HL-60/S4 treated with retinoic acid at 250 ng/mL for 4 days and 3 days (cell line): Measurements from ENCODE around the gene TUBA4B.
"Not testable (repeated sequence)": the region's sequence is repeated elsewhere in the genome, so short reads cannot be mapped to it uniquely, and the experiment has no call there.

Source experiments
- in situ Hi-C: fragments of 300-500 bp; cut with MboI; formaldehyde crosslinking; loops from 2 replicates; pipeline ENCODE4 v1.7.0; 2022; ENCODE audit warnings: low sequenced_read_pairs

Gene TUBA4B

GRCh38 chr2:219273937-219274336 lies 20.9 kb downstream of the TUBA4B start:
- in situ Hi-C loops: no loop called here

DNA sequence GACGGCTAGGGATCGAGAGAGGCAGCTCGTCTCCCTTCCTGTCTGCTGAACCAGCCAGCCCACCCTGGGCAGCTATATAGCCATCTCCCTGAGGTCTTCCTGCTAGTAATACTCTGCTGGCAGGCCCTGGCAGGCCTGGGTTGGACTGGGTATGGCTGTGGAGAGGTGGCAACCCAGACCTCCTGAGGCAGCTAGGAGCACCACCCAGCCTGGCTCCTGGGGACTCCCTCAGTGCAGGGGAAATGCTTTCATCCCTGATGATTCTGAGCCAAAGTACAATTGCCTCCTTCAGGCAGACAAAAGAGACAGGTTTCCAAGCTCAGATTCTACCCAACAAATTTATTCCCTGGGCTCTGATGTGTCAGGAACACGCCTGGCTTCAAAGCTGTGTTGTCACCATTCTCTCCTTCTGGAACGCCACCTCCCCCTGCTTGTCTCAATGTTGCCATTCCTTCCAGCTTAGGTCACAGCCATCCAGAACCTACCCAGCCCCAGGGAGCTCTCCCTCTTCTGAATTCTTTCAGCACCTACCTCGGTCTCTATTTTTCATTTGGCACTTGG lies 21.4 kb downstream of the TUBA4B start:
- in situ Hi-C loops: no loop called here

DNA sequence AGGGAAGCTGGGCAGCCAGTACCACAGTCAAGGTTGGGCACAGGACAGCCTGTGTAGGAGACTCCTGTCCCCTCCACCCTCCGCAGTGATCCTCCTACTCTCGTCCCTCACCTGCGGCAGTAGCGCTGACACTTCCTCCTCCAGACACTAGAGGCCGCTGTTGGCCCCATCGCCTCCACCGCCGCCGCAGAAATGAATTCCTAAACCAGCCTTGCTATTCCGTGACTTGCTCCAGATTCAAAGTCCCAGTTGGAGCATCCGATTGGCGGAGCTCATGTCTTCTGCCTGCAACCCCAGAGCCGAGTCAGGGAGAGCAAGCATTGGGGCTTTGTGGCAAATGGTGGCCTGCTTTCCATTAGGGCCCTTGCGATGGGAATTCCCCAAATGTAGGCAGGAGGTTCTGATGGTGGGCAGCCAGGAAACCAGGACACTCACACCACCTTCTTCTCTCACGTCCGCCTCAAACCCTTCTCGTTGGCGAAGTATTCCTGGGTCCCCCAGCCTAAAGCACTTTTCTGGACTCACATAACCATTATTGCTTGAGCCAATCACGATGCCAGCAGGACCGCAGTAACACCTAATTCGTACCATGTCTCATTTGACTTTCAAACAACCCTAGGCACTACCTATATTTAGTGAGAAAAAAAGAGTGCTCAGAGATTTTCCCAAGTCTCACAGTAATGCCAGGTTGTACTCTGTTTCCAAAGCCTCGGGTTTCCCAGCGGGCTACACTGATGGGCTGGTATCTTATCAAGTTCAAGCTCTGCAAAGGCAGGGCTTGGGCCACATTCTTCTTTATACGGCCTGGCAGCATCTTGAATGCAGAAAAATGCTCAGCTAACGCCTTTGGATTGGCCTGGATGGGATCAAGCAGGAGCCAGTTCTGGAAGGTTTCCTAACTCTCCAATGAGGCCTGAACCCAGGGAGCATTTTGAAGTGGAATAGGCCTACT lies 24.9 kb downstream of the TUBA4B start:
- in situ Hi-C loops: no loop called here

- in situ Hi-C loops: no loop called here
Observed at GRCh38 chr2:219278655-219279150, 25.7 kb downstream of the TUBA4B start.

DNA sequence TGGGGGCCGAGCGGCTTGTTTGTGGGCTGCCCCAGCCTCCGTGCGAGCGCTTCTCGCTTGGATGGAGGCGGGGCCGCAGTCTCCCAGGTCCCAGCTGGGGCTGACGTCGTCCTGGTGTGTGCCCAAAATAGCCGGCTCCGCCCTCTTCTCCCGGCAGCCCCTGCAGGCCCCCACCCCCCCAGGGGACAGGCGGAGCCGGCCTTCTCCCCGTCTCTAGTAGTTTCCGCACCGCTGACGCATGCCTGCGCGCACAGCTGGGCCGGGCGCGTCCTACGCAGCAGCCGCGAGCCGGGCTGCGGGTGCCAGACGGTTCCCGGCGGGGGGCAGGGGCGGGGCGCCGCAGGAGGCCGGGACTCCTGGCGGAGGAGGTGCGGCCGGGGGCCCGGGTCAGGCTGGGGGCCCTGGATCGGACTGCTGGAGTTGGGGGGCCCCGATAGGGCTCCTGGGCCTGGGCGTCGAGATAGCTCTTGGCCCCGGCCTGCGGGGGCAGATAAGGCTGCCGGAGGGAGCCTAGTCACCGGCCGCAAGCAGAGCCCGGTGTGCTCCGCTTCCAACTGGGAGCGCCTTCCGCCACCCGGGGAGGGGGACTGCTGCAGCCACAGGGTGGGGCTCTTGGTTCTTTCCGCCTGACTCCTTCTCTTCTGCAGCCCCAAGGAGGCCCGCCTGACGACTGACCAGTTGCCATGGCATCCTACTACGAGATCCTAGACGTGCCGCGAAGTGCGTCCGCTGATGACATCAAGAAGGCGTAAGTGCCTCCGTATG lies 26.3 kb downstream of the TUBA4B start, which contains the start of gene DNAJB2:
Gene DNAJB2, plus strand, starts transcription at position 216 of the 765 bp plus-strand sequence. Its CDS starts 468 bp downstream, at position 684.
- in situ Hi-C loops: no loop called here

- in situ Hi-C loops: no loop called here
Observed at GRCh38 chr2:219279916-219280516, 27.0 kb downstream of the TUBA4B start.

DNA sequence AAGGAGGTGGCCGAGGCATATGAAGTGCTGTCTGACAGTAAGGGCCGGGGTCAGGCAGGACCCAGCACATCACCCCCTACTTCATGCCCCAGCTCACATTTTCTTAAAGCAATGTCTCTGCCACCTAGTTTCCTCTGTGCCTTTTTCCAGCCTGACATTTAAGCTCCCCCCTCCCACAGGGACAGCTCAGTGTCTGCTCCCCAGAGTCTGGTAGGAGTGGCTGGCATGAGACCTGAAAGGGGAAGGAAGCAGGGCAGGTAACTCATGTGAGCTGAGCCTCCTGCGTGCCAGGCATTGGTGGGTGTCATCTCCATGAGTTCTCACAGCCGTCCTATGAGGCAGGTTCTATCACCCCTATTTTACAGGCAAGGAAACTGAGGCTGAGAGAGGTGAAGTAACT lies 27.6 kb downstream of the TUBA4B start:
- in situ Hi-C loops: no loop called here

- in situ Hi-C loops: no loop called here
Observed at GRCh38 chr2:219281588-219281987, 28.5 kb downstream of the TUBA4B start.

GRCh38 chr2:219282375-219282774 lies 29.3 kb downstream of the TUBA4B start:
- in situ Hi-C loops: no loop called here

- in situ Hi-C loops: no loop called here
Observed at GRCh38 chr2:219282943-219283581, 30.0 kb downstream of the TUBA4B start.

DNA sequence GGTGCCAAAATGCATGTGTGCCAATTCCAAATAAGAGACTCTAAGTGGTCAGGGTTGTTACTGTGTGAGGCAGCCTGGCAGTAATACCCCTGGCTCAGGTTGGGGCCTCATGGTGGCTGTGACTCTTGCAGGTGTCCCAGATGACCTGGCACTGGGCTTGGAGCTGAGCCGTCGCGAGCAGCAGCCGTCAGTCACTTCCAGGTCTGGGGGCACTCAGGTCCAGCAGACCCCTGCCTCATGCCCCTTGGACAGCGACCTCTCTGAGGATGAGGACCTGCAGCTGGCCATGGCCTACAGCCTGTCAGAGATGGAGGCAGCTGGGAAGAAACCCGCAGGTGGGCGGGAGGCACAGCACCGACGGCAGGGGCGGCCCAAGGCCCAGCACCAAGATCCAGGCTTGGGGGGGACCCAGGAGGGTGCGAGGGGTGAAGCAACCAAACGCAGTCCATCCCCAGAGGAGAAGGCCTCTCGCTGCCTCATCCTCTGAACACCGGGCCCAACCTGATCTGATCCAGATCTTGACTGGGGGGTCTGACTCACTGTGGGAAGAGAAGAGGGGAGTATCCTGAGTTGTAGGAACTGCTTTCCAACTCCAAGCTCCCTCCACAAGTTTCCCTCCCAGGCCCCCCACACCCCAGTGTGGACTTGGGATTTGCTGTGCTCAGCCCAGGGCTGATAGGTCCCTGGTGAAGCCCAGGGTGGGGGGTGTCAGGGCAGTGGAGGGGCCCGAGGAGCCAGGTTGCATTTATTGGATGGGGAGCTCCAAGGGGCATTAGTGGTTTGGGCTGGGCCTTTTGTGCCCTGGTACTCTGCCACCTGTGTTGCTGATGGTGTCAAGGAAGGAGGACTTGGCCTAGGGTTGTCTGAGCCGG lies 31.7 kb downstream of the TUBA4B start:
- in situ Hi-C loops: no loop called here

GRCh38 chr2:219285373-219285735 lies 32.3 kb downstream of the TUBA4B start:
- in situ Hi-C loops: no loop called here

DNA sequence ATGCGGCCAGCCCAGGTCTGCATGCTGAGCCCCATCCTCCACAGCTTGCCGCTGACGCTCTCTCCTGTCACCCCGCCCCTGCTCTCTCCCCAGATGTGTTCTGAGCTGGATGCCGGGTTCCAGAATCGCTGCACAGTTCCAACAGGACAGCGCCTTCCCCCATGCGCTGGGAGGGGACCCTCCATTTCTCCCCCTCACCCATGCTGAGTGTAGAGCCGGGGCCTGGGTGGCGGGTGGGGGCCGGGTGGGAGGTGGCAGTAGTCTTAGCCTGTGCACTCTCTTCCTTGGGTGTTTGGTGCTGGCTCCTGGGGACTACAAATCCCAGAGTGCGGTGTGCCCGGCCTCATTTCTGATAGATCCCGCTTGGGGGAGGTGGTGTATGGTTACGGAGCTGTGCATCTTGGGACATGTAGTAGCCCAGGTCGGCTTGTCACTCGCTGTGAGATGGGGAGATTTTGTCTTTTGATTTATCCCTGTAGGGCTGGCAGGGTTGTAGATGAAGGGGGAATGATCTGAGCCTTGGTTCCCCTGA lies 32.9 kb downstream of the TUBA4B start:
- in situ Hi-C loops: no loop called here

GRCh38 chr2:219286436-219287115 lies 33.5 kb downstream of the TUBA4B start:
- in situ Hi-C loops: no loop called here

- in situ Hi-C loops: not testable (repeated sequence)
Observed at GRCh38 chr2:219287116-219287440, 34.0 kb downstream of the TUBA4B start.

DNA sequence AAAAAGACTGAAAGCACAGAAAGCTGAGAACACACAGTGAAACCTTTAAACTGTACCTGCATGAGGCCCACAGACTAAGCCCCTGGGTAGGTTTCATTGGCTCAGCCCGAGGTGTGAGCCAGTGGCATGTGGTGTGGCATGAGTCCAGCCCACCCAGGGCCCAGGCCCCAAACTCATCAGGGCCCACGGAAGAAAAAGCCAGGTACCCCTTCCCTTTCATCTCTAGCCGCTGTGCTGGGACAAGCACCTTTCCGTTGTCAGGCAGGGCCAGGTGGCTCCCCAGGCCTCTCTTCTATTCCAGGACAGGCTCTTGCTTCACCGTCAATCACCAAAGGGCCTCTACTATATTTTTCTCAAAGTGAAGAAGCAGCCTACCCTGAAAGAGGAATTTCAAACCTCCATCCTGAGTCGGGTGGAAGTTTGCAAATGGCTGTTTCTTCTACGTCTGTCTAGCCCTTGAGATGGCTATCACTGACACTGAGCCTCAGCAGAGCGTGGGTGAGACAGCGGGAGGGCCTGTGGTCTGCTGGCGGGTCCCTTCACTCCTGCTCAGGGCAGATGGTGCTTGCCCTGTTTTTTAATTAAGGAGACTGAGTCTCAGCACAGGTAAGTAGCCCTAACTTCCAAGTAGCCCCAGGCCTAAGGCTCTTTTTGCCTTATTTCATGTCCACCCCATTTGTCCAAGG lies 34.7 kb downstream of the TUBA4B start:
- in situ Hi-C loops: no loop called here

DNA sequence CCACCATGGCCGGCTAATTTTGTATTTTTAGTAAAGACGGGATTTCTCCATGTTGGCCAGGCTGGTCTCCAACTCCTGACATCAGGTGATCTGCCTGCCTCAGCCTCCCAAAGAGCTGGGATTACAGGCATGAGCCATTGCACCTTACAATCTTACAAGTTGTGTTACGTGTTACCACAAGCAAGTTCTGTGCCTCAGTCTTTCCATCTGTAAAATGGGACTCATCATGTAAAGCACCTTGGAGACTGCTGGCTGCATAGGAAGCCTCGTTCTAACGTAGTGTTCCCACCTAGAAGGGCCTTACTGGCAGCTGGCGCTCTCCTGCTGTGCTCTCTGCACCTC lies 36.1 kb downstream of the TUBA4B start:
- in situ Hi-C loops: no loop called here
